H1 (cell line): ENCODE measurements around the gene CPEB1.

Experiments used
- BCL11A ChIP-seq, 2 experiments: IDR thresholded peaks; one replicate each; pipeline ENCODE4 v1.6.1; 2011; ENCODE audit warnings: low read depth in 2 of 2, low read length in 2 of 2, mild to moderate bottlenecking in 2 of 2
- CTCF ChIP-seq, 3 experiments: IDR thresholded peaks; 1 replicate in 2 of 3; 2 replicates in 1 of 3; pipeline versions ENCODE4 v1.5.1 to v1.6.1; 2011; ENCODE audit warnings: low read length in 3 of 3, mild to moderate bottlenecking in 3 of 3, inconsistent platforms in 2 of 3, low read depth in 1 of 3, moderate library complexity in 1 of 3; ENCODE audit not compliant: insufficient read depth in 1 of 3; ENCODE audit errors: control extremely low read depth in 1 of 3
- FOSL1 ChIP-seq: IDR thresholded peaks from 2 replicates; pipeline ENCODE4 v1.6.1; 2011; ENCODE audit warnings: mild to moderate bottlenecking, low read depth, low read length, moderate library complexity; ENCODE audit not compliant: insufficient read depth
- SUZ12 ChIP-seq: fragments of 200-600 bp; sonication (generic); IDR thresholded peaks from 2 replicates; pipeline ENCODE4 v1.6.1; 2012; ENCODE audit warnings: mild to moderate bottlenecking, inconsistent platforms, low read length, moderate library complexity, mixed read lengths

DNA sequence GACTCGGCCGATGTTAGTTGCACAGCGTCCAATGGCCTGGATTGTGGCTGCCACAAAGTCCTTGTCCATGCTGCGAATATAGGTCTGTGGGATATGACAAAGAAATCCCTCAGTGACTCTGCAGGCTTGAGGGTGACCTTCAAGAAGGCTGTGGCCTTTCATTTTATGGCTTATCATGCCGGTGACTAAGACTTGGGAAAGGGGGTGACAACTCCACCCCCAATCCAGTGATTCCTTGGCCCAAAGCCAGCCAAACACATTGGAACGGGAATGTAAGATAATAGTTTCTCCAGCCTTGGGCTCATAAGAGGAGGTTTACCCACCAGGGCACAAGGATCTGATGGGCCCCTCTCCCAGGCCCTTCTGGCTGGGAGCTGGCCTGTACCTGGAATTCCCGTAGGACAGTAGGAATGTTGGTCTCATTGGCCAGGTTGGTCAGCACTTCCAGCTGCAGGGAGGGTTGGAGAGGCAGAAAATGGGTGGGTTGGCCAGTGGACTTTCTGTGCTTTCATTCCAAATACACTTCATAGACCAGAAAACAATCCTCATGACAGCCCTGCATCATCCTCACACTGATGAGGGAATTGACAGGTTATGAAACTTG is 30.7 kb upstream of the CPEB1 start:
- TF ChIP-seq SUZ12 (no peak), FOSL1 (no peak), BCL11A (IDR thresholded peaks at IDR 0.05; ENCODE audit: low read depth in 2 of 2, low read length in 2 of 2) (no peak), CTCF (IDR thresholded peaks at IDR 0.05; ENCODE audit: control extremely low read depth in 1 of 3, insufficient read depth in 1 of 3, low read depth in 1 of 3, low read length in 3 of 3) (no peak)
